Hepatic stellate cell (primary cell): Measurements from ENCODE around the gene CACNA1D.

Source experiments
- DNase-seq: peaks from one replicate; pipeline ENCODE4 v3.0.0; 2011; ENCODE audit warnings: low spot score

CACNA1D gene

DNA sequence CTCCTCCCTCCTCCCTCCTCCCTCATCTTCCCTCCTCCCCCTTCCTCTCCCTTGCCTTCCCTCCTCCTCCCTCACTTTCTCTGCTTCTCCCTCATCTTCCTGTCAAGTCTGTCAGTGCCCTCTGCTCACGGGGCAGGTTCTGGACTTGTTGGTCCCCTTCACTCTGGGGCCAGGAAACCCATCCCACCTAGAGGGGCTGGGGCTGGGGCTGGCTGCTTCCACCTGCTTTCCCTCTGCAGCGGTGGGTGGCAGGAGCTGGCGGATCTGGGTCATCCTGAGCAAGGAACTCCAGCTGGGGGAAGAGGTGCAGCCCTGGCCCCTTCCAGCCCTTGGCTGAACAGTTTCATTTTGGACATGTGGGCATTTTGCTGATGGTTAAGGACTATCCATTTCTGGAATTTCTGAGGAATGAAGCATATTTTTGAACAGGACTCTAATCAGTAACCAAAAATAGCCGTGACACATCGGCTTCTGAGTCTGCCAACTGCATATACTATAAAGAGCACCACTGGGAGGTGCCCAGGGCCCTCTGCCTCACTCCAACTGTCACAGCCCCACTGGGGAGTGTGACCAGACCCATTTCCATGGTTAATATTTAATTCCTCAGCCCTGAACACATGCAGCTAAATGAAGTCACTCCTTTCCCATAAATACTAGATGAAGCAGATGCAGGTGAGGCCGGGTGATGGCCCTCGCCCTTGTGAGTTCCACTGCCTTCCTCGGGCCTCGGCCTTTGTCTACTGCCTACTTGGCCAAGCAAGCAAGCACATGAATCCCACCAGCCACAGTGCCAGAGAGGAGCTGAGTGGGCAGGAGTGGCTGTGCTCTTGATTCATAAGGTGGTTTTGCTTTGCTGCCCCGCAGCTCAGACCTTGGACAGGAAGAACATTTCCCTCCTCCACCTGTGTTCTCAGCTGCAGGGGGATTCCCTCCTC lies 312.0 kb downstream of the CACNA1D start:
- DNase-seq, result peak; percentile 87

DNA sequence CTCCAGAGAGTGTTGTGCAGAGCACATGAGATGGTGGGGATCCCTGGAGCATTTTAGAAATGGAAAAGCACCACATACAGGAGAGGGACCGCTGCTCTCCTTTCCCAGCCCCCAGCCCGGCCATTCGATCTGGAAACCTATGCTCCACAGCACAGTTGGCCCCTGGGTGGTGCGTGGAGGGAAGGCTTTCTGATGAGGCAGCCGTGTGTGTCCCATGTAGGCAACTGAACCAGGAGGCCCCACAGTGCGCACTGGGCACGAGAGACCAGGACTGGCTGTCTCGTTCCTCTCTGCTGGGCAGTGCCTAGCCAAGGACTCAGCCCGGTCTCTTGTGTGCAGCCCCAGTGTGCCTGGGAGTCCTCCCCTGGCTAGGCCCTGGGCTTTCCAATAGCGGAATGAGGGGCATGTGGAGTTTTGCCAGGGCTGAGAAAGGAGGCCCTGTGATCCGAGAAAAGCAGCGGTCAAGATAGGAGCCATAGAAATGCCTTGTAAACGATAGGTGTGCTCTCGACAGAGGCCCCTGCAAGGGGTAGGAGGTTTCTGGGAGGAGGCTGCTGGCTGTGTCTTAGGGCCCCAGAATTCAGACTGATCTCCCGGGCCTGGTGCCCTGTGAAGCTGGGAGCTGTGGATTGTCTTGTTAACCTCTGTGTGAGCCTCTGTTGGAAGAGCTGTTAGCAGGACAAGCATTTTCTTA lies 312.9 kb downstream of the CACNA1D start:
- no peak for DNase-seq

DNA sequence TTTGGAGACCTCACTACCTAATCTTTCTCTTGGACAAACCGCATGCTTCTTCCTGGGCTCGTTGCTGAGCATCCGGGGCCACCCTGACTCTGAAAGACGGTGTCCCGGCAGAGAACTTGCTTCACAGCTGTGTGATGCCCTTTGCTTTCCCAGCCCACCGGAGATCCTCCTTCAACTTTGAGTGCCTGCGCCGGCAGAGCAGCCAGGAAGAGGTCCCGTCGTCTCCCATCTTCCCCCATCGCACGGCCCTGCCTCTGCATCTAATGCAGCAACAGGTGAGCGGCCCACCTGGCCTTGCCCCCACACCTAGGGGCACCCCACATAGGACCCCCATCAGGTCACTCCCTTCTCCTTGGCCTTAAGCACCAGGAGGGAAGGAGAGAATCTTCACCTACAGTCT lies 314.1 kb downstream of the CACNA1D start:
- no peak for DNase-seq

DNA sequence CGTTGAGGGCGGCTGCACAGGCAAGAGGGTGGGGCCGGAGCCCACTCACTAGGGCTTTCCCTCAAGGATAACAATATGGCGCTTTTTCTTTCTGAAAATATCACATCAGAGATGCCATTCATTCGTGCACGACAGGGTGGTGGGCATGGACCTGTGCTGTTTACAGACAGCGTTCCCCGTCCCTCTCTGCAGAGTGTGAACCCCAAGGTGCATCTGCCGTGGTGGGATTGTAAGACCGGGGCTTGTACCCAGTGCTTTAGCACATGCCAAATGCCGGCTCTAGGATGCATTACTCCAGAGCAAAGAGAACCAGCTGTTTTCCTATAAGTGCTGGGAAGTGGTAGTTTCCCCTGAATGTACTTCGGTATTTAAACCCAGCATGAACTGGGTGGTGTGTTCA lies 314.9 kb downstream of the CACNA1D start:
- DNase-seq, result no peak

DNA sequence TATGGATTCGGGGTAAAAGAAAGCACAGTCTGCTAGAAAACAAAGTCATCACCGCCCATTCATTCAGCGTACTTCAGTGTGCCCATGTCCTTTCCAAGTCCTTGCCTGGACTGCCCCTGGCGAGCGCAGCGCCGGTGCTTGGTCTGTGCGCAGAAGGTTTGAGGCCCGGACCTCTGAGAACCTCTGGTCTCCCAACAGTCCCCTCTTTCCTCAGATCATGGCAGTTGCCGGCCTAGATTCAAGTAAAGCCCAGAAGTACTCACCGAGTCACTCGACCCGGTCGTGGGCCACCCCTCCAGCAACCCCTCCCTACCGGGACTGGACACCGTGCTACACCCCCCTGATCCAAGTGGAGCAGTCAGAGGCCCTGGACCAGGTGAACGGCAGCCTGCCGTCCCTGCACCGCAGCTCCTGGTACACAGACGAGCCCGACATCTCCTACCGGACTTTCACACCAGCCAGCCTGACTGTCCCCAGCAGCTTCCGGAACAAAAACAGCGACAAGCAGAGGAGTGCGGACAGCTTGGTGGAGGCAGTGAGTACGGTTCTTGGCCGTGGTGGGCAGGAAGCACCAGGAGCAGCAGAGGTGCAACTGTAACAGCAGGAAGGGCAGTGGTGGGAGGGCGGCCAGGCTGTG lies 315.5 kb downstream of the CACNA1D start:
- DNase-seq, result no peak

DNA sequence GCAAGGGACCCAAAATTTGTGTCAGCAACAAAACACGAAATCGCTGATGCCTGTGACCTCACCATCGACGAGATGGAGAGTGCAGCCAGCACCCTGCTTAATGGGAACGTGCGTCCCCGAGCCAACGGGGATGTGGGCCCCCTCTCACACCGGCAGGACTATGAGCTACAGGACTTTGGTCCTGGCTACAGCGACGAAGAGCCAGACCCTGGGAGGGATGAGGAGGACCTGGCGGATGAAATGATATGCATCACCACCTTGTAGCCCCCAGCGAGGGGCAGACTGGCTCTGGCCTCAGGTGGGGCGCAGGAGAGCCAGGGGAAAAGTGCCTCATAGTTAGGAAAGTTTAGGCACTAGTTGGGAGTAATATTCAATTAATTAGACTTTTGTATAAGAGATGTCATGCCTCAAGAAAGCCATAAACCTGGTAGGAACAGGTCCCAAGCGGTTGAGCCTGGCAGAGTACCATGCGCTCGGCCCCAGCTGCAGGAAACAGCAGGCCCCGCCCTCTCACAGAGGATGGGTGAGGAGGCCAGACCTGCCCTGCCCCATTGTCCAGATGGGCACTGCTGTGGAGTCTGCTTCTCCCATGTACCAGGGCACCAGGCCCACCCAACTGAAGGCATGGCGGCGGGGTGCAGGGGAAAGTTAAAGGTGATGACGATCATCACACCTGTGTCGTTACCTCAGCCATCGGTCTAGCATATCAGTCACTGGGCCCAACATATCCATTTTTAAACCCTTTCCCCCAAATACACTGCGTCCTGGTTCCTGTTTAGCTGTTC lies 316.9 kb downstream of the CACNA1D start:
- no peak for DNase-seq

DNA sequence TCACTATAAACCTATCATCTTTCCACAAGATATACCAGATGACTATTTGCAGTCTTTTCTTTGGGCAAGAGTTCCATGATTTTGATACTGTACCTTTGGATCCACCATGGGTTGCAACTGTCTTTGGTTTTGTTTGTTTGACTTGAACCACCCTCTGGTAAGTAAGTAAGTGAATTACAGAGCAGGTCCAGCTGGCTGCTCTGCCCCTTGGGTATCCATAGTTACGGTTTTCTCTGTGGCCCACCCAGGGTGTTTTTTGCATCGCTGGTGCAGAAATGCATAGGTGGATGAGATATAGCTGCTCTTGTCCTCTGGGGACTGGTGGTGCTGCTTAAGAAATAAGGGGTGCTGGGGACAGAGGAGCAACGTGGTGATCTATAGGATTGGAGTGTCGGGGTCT lies 318.0 kb downstream of the CACNA1D start:
- DNase-seq, result no peak

DNA sequence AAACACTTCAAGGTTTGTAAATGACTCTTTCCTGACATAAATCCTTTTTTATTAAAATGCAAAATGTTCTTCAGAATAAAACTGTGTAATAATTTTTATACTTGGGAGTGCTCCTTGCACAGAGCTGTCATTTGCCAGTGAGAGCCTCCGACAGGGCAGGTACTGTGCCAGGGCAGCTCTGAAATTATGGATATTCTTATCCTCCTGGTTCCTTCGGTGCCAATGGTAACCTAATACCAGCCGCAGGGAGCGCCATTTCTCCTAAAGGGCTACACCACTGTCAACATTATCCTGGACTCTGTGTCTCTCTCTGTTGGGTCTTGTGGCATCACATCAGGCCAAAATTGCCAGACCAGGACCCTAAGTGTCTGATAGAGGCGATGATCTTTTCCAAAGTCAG lies 318.8 kb downstream of the CACNA1D start:
- no peak for DNase-seq

DNA sequence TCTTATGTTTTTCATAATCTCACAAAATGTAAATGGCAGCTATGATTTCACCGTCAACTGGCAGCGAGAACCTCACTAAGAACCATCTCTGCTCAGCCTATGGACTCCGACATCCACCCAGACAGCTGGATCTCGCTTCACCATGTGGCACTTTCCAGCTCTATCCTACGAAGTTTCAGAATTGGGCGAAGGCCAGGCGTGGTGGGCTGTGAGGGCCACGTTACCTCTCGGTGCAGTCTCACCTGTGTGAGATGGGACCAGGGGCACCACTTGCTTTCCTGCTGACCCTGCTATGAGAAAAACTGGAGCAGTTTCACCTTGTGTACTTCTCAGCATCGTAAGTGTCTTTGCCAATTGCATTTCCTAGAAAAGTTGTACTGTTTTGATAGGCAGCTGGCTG lies 319.5 kb downstream of the CACNA1D start:
- DNase-seq, result no peak

DNA sequence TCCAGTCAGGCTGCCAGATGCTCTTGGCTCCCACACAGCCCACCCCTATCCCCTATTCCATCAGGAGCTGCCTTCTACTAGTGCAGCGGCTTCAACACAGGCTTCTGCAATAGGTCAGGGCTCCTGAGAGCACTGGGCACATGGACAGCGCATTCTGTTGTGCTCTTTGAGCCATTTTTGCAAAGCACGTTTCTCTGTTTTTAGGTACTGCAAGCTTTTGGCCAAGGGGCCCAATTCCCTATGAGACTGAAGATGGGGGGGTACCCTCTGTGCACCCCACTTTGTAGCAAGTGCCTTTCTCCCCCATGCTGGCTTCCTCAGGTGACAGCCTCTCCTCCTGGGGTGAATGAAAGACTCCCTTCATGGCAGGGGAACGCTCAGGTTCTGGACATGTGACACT lies 320.7 kb downstream of the CACNA1D start:
- no peak for DNase-seq

DNA sequence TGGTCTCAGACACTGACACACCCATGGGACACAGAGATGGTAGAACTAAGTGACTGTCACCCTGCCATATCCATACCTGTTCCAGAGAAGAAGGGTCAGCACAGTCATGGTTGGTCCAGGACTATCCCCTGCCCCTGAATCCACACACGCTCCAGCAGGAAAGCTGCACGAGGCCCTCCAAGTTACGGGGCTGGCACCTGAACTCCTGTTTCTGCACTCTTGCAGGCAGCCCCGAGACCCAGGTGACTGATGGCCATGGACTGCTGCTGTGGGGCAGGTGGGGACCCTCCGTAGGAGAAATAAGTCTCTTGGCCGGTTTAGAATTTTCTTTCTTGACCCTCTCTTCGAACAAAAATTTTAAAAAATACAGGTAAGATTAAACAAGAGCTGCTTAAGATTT lies 321.2 kb downstream of the CACNA1D start:
- no peak for DNase-seq

DNA sequence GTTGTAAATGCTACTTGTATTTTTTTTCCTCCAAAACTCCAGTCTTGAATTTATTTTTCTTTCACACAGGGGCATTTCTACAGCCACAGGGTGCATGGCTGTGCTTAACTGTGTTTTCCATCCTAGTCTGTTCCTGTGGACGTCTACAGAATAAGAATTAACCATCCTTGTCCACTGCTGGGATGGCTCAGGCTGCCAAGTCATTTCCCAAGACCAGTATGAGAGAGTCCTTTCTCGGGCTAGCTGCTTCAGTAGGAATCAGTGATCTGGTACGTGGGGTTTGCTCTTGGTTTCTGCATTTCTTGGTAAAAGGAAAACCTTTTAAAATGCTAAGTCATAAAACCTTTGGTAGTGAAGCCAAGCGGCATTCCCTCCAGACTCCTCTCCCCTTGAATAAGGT lies 322.0 kb downstream of the CACNA1D start:
- DNase-seq, result no peak

DNA sequence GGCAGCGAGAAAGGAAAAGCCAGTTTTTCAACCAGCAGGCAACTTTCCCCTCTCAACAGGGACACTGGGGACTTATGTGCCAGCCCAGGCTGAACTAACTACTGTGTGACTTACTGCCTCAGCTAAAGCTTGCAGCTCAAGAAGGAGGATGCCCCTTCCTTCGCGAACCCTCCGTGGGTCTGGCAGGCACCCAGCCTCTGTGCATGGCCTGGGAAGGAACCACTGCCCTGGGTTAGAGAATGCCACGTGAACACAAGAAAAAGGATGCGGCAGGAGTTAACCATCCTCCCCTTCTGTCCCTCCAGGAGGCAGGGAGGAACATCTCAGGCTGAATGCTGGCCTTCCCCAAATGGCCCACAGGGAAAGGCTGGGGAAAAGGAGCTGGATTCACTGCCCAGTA lies 322.8 kb downstream of the CACNA1D start:
- DNase-seq, result no peak

DNA sequence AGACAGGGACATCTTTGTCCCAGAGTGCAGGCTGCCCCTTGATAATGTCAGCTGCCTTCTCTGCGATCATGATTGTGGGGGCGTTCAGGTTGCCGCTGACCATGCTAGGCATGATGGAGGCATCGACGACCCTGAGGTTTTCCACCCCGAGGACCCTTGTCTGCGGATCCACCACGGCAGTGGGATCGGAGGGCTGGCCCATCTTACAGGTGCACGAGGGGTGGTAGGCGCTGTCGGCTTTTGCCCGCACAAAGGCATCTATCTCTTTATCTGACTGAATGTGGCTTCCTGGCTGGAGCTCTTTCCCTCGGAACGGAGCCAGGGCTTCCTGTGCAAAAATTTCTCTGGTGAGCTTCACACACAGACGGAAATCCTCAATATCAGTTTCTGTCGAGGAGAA lies 323.4 kb downstream of the CACNA1D start:
- no peak for DNase-seq

DNA sequence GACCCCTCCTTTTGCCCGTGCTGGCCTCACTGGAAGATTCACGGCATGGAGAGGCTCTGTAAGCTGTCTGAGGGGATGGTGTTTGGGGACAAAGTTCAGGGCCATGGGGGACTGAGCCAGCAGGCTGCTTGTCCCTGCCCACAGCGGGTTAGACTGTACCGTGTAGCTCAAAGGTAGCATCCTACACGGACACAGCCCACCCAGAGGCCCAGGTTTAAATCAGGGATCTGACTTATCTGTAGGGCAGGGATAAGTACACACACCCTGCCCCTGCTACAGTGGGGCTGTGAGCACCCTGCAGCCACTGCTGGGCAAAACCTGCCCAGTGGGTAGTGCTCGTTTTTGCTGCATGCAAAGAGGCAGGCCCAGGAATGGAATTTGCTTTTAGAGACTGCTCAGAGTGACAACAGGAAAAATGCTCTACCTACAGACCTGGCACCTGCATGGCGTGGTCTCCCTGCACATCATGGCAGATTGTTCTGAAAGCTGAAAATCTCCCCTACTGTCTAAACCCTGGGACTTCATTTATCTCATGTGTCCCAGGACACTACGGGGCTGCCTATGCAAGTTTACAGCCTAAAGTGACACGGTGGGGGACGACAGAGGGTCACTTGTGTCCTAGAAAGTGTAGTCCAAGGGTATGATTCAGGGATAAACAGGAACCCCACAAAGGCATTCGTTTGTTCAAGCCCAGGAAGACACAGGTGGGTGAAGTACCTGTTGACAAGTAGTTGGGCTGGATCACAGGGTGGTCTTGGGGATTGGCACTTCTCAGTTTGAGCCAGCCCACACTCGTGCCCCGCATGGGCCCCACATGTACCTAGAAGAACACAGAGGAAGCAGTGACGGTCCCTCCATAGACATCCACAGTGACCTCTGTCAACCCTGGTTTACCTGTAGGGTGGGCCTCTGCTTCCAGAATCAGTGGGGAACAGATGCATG lies 324.1 kb downstream of the CACNA1D start:
- no peak for DNase-seq

DNA sequence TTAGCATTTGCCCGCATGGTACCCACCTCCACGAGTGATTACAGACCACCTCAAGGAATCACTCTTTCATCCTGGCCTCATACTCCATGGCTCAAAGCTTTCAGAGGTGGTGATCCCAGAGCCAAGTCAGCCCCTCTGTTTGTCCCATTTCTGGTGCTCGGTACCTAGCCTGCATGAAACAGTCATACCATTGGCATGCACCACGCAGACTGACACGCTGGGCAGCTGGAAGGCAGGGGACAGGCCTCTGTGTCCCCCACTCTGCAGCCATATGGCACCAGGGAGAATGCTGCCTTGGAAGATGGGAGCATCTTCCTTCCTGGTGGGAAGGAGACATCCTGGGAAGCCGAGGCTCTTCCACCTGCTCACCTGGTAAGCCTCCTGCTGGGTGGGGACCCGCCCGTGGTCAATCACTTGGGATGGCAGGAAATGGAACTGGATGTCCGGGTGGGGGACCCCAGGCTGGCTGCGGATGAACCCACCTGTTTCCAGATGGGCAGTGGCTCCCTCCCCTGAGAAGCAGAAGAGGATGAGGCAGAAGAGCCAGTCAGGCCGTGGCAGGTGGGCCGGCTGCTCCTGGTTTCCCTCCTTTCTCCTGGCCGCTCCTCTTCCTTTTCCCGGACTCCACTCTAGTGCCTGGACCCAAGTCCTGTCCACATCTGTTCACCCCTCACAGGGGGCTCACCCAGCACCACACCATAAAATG lies 324.9 kb downstream of the CACNA1D start:
- no peak for DNase-seq

DNA sequence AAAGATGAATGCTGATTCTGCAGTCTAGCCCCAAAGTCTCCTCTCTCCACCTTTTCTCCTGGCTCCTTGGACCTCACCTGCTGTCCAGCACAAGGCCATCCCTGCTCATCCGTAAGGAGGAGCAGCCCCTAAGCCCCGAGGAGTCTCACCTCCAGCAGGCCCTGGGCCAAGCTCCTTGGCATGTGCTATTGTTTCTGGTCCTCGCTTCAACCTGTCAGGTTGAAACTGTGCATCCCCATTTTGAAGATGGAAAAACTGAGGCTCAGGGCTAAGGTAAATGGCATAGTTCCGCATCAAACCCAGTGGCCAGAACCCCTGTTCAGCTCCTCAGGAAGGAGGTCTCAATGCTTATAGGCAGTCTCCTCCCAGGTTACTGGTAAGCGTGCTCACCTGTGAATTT lies 325.7 kb downstream of the CACNA1D start:
- DNase-seq, result no peak

DNA sequence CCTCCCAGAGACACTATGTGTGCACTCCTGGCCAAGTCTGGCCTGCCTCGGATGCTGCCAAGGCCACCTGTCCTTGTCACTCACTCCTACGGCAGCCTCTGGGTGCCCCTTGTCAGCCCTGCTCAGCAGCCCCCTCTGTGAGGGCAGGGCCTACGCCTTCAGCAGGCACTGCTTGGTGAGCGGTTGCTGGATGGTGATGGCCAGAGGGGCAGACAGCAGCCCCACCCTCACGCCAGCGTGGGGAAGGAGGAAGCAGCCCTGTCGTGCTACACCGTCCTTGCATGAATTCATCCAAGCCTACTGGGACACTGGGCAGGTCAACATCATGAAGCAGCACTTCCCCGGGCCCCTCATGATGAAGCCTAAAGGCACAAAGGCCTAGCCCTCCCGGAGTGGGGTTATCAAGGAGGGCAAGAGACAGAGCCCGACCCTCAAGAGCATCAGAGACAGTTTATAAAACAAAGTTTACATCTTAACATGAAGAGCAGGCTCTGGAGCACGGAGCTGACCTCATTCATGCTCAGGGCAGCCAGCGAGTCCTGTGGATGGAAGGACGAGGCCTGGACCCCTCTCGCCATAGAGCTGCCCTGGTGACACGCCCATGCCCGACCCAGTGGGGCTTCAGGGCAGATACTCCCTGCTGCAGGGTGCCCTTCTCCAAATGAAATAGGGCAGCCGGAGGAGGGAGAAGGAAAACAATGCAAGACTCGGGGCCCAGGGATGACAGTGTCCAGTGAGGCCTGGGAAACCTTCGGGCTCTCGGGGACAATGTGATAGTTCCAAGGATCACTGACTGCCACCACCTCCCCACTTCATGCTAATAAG lies 326.6 kb downstream of the CACNA1D start:
- DNase-seq, result no peak

DNA sequence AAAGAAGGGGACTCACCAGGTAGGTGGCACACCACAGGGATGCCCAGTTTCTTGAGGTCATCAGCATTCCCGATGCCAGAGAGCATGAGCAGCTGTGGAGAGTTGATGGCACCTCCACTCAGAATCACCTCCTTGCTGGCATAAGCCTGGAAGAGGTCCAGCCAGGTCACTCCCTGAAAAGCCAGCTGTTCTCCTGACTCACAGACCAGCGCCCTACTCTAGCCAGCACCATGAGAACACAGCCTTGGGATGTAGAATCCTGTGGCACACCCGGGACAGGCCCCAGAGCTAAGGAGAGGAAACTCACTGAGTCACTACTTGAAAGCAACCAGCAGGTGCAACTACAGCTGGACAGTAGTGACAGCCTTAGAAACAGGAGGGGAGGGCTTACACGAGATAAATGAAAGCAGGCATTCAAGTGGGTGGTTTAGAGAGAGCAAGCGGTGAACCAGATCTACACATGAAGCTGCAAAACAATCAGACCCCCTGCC lies 327.3 kb downstream of the CACNA1D start:
- no peak for DNase-seq
